Fibroblast of skin of scalp (primary cell): ENCODE results near the gene PRCP. TPM values are rescaled to one million over a fixed set of nuclear protein-coding genes. Genes with fewer than 3 reads are reported as not detected.
"Not testable (repeated sequence)": the region's sequence is repeated elsewhere in the genome, so short reads cannot be mapped to it uniquely, and the experiment has no call there.

Experiments
- DNase-seq: peaks from one replicate; pipeline ENCODE4 v3.0.0-alpha.2; 2013
- polyA plus RNA-seq, 2 experiments: library from polyadenylated mRNA; unstranded; fragments of 120-200 nt; gene quantifications; one replicate each; pipeline ENCODE4 v1.2.1, GENCODE V29; 2013; ENCODE audit not compliant: insufficient read length in 2 of 2

The PRCP gene
- 62.0 TPM for polyA plus RNA-seq (2013, experiment 1 of 2; ENCODE audit: insufficient read length)
- 69.9 TPM for polyA plus RNA-seq (2013, experiment 2 of 2; ENCODE audit: insufficient read length)

DNA sequence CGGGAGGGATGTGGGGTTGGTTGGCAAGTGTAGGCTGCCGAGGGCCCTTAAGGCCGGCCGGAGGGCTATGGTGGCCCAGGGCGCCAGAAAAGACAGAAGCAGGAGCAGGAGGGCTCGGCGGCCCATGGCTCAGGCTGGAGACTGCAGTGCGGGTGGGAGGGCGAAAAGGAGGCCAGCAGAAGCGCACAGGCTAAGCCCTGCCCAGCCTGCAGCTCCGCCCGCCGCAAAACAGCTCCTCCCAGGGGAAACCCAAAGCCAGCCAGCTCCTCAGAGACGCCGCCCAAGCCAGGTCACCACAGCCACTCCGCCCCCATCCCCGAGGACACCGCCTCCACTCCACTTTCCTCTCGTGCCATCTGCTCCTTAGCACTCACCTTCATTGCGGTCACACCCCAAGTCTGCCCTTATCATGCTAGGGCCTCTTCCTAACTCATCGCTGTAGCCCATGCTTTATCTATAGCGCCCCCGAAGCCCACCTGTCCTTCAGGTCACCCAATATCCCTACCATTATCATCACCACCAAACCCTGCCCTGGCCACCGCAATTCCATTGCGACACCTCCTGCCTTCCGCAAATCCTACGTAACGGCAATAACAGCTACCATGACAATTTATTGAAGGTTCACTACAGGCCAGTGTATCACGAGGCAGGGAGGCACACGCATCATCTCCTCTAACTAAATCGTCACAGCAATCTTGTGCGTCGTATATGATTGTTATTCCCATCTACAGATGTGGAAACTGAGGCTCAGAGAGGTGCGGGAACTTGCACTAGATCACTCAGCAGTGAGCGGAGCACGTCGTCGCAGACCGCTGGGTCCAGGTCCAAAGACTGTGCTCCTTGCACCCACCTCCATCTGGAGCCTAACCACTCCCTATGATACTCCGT is at the start of gene PRCP:
TSS of gene PRCP (minus strand) at position 154 of the 888 bp plus-strand sequence. CDS start at position 126, 28 bp downstream.
- DNase-seq, result peak; percentile 87

DNA sequence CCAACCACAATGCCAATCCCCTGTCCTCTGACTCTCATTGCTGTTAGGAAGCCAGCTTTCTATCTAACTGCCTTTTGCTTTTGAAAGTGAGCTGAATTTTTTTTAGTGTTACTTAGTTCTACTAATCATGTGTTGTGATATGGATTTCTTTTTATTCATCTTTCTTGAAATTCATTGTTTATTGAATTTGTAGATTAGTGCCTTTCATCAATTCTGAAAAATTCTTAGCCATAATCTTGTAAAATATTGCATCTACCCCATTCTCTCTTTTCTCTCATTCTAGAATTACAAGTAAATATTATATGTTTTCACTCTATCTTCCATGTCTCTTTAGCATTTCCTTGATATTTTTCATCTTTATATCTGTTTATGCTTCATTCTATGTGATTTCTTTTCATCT is 49.1 kb upstream of the PRCP start:
- DNase-seq, result no peak

DNA sequence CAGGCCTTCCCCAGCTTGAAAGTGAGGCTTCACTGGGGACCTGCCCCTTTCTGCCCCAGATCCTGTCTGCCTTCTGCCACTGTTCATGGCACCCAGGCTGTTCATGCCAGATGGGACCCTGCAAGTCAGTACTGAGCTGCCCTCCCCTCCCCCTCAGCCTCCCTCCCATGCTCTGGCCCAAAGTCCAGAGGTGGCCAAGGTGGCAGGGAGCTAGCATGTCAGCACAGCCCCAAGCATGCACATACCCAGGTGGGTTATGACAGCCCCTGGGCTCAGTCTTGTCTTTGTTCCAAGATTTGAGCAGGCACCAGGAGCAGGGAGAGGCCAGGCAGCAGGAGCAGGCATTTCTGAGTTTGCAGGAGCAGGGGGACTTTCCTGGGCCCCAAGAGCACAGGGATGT is 45.5 kb upstream of the PRCP start:
- DNase-seq, result no peak

DNA sequence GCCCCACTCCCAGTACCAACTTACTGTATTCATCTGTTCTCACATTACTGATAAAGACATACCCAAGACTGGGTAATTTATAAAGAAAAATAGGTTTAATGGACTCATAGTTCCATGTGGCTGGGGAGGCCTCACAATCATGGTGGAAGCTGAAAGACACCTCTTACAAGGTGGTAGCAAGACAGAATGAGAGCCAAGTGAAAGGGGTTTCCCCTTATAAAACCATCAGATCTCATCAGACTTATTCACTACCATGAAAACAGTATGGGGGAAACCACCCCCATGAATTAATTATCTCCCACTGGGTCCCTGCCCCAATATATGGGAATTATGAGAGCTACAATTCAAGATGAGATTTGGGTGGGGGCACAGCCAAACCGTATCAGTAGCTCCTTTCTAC is 44.8 kb upstream of the PRCP start:
- not testable (repeated sequence) for DNase-seq

DNA sequence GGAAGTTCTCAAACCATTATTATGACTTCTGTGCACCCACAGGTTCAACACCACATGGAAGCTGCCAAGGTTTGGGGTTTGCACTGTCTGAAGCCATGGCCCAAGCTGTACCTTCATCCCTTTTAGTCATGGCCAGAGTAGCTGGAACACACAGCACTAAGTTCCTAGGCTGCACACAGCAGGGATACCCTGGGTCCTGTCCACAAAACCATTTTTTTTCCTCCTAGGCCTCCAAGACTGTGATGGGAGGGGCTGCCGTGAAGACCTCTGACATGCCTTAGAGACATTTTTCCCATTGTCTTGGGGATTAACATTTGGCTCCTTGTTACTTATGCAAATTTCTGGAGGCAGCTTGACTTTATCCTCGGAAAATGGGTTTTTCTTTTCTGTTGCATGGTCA is 44.0 kb upstream of the PRCP start:
- DNase-seq, result no peak

DNA sequence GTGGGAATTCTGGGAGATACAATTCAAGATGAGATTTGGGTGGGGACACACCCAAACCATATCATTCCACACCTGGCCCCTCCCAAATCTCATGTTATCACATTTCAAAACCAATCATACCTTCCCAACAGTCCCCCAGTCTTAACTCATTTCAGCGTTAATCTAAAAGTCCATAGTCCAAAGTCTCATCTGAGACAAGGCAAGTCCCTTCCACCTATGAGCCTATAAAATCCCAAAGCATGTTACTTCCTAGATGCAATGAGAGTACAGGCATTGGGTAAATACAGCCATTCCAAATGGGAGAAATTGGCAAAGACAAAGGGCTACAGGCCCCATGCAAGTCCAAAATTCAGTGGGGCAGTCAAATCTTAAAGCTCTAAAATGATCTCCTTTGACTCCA is 43.2 kb upstream of the PRCP start:
- DNase-seq, result not testable (repeated sequence)

DNA sequence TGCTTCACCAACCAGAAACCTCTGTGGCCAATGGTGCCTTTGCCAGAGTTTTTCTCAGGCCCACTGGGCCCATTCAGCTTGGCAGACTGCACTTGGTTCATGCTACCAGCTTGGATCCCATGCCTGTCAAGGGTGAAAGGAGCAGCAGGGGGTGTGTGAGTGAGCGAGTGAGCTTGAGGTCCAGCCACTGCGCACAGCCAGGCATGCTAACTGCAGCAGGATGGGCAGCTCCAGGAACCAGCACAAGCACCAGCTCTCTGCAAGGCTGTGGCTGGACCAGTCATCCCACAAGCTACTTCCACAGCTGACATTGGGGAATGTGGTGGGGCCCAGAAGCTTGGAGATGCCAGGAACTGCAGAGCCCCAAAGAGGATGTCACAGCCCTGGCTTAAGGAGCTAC is 42.1 kb upstream of the PRCP start:
- DNase-seq, result no peak

DNA sequence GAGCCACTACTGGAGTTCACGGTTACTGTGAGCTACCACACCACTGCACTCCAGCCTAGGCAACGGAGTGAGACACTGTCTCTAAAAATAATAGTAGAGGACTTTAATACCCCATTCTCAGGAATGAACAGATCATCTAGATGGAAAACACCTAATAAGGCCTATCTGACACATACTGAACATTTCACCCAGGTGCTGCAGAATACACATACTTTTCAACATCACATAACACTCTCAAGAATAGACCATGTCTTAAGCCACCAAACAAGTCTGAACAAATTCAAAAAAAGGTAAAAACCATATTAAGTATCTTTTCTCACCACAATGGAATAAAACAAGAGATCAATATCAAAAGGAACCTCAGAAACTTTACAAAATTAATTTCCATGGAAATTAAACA is 39.2 kb upstream of the PRCP start:
- DNase-seq, result no peak

DNA sequence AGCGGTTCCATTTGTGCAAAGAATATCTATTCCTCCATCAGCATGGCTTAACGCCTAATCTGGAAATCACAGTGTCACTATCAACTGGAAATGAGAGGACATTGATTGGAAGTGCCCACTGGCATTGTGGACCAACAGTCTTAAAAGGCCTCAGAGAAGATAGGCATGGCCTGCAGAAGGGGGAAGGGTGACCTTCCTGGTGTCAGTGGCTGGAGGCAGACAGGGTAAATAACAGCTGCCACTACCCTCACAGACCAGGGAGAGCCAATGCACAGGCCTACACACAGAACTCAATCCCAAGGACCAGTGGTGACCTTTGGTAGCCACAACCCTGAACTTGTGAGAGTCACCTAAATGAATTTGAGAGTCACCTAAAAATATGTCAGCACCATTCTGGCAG is 37.3 kb upstream of the PRCP start:
- no peak for DNase-seq

DNA sequence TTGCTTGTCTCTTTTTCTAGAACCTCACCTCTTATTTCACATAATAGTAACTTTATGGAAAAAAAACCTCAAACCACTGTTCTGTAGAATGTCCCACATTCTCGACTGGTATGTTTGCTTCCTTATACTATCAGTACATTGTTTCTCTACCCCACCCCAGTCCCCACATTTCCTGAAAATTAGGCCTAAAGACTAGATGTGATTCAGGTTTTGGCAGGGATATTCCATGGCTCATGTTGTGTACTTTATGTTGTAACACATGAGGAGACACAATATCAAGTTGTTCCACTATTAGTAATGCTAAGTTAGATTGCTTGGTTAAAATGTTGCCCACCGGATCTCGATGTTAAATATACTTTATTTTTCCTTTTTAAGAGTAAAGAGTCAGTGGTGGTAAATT is 36.0 kb upstream of the PRCP start:
- DNase-seq, result no peak

DNA sequence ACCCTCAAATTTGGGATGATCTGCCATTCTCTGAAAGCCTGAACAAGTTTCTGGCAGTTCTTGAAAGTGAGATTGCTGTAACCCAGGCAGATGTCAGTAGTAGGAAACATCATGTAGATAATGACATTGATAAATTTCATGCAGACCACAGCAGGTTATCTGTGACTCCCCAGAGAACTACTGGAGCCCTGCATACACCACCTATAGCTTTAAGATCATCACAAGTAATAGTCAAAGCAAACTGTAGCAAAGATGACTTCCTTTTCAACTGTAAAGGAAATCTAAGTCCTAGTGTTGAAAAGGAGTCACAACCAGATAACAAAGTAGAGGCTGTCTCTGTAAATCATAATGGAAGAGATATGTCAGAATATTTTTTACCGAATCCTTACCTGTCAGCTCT is 32.3 kb upstream of the PRCP start:
- DNase-seq, result no peak

DNA sequence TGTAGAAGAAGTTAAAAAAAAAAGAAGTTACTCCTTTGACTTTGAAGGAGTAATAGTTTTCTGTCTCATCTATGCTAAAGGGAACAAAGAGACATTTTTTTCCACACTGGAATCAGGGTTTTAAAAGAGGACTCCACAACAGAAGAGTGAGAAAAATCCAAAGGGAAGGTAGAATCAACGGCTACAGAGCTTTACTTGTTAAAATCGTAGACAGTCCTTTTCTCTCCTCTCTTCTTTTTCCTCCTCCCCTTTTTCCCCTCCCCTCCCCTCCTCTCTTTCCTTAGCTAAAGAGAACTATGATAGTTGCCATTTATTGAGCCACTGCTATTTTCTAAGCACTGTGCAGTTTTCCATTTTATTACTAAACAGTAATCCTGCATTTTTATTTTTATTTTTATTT is 30.5 kb upstream of the PRCP start:
- no peak for DNase-seq

DNA sequence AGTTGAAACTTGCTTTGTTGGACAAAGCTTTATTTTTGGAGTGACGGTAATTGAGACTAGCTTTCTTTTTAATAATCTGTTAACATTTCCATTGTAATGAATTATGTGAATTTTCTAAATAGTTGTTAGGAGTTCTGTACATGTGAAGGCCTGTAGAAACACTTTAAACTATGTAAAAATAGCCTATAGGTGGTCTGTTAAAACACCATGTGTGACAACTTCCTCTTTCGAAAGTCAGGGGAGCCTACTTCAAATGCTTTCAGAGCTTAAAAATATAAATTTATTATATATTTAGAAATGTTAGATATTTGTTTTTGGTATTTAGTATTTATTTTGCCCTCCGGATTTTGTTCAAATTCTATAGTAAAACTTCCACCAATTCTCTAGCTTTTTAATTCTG is 30.0 kb upstream of the PRCP start:
- DNase-seq, result no peak

DNA sequence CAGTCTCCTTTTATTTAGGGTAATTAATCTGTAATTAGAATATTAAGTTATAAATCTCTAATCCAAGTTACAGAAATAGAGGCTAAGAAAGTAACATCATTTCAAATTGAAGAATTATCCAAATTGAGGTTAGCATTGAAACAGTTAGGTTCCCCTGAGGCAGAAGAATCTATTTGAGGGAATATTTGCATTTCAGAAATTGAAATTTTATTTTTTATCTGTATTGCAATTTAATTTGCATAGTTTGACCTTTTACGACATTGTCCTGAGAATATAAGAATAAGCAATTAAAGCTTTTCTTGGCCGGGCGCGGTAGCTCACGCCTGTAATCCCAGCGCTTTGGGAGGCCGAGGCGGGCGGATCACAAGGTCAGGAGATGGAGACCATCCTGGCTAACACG is 28.9 kb upstream of the PRCP start:
- no peak for DNase-seq

DNA sequence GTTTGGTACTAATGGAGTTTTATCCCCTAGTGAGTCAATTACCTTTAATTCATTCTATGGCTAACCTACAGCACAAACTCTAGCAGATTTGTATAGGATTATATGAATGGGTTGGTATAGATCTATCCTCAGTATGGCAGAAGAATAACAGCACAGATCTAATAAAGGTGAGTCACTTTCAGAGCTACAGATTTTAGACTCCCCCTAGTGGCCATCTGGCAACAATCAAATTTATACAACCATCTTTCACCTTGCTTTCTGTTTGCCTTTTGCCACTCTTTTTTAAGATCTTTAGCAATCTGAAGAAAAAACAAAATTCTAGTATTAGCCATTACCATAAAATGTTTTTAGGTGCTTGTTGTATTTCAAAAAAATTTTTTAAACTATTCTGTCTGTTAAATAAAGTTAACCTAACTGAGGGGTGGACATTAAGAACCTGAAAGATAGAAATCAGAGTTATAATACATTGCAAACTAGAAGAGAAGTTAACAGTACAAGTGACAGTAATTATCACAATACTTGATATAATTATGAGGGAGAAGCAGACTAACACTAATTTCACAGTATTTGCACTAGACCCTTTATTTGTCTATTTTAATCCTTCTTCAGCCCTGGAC is 27.1 kb upstream of the PRCP start:
- peak; percentile 56 for DNase-seq

DNA sequence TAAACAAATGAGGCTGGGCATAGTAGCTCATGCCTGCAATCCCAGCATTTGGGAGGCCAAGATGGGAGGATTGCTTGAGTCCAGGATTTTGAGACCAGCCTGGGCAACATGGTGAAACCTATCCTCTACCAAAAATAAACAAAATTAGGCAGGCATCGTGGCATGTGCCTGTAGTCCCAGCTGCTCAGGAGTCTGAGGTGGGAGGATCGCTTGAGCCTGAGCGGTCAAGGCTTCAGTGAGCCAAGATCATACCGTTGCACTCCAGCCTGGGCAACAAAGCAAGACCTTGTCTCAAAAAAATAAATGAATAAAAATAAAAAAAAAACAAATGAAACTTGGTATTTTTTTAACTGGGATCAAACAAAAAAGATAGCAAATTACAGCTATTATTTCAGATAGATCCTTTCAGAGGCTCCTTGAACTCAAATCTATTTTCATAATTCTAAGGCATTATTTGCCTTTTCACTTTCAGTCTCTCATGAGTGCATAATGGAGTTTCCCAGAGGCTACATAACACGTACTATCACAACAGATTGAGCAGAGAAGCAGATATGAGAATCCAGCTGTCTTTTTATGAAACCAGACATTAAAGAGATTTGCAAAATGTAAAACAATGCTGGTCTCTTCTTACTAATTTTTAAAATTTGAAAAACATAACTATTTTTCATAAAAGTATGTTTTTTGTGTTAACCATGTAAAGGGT is 24.4 kb upstream of the PRCP start:
- DNase-seq, result no peak

DNA sequence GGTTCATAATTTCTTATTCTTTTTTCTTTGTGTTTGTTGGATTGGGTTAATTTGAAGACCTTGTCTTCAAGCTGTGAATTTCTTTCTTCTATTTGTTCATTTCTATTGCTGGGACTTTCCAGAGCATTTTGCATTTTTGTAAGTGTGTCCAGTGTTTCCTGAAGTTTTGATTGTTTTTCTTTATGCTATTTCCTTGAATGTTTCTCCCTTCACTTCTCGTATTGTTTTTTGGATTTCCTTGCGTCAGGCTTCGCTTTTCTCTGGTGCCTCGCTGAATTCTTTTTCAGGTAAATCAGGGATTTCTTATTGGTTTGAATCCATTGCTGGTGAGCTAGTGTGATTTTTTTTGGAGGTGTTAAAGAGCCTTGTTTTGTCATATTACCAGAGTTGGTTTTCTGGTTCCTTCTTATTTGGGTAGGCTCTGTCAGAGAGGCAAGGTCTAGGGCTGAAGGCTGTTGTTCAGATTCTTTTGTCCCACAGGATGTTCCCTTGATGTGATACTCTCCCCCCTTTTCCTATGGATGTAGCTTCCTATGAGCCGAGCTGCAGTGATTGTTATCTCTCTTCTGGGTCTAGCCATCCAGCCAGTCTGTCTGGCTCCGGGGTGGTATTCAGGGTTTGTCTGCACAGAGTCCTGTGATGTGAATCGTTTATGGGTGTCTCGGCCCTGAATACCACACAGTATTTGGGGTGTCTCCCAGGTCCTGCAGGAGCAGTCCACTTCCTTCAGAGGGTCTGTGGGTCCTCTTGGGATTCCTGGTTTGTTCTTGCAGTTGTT is 22.4 kb upstream of the PRCP start:
- DNase-seq, result not testable (repeated sequence)

DNA sequence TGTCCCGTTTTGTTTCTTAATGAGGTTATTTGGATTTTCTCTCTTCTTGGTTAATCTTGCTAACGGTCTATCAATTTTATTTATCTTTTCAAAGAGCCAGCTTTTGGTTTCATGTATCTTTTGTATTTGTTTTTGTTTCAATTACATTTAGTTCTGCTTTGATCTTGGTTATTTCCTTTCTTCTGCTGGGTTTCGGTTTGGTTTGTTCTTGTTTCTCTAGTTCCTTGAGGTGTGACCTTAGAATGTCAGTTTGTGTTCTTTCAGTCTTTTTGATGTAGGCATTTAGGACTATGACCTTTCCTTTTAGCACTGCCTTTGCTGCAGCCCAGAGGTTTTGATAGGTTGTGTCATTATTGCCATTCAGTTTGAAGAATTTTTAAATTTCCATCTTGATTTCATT is 20.0 kb upstream of the PRCP start:
- not testable (repeated sequence) for DNase-seq

DNA sequence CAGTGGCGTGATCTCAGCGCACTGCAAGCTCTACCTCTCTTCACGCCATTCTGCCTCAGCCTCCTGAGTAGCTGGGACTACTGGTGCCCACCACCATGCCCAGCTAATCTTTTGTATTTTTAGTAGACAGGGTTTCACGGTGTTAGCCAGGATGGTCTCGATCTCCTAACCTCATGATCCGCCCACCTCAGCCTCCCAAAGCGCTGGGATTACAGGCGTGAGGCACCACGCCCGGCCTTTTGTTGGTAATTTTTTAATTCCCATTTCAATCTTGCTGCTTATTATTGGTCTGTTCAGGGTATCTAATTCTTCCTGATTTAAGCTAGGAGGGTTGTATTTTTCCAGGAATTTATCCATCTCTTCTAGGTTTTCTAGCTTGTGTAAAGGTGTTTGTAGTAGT is 19.6 kb upstream of the PRCP start:
- DNase-seq, result not testable (repeated sequence)

DNA sequence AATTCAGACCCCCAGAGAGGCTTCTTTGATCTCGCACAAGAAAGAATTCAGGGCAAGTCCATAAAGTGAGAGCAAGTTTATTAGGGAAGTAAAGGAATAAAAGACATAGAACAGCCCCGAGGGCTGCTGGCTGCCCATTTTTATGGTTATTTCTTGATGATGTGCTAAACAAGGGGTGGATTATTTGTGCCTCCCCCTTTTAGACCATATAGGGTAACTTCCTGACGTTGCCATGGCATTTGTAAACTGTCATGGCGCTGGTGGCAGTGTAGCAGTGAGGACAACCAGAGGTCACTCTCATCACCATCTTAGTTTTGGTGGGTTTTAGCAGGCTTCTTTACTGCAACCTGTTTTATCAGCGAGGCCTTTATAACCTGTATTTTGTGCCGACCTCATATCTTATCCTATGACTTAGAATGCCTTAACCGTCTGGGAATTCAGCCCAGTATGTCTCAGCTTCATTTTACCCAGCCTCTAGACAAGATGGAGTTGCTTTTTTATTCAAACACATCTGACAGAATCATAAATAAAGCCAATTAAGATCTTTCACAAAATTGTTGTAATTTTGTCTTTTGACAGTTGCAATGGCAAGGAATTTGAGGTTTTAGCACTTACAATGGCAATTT is 8.9 kb upstream of the PRCP start:
- no peak for DNase-seq

DNA sequence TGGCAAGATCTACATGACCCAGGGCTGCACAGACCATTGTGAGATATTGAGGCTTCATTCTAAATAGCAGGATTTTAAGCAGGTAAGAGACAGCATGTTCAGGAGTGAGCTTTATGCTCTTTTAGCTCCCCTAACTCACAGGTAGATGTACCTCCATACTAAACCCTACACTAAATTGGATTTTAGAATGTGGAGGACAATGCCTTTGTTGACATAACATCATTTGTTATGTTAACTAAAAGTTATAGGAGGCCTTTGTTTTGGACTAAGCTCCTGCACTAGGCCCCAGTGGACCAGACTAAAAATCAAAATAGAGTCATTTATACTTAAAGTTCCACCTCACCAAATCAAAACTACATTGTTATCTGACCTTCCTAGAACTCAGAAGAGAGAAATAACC is 8.1 kb upstream of the PRCP start:
- DNase-seq, result no peak

DNA sequence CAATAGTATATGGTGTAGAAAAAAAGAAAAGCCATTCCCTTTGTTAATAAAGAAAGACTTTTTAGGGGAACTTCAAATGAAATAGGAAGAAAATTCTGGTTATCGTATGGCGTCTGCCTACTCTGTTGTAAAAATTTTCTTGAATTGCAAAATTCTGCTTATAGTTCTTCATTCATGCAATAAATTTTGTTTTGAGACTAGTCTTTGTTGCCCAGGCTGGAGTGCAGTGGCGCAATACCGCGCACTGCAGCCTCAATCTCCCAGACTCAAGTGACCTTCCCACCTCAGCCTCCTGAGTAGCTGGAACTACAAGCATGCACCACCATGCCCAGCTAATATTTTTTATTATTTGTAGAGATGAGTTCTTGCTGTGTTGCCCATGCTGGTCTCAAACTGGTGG is 7.1 kb upstream of the PRCP start:
- DNase-seq, result no peak
